ENCODE measurements around the gene NFATC2IP.

NFATC2IP gene

GRCh38 chr16:28998837-28999236, 48.1 kb downstream of the NFATC2IP start:
- no peak for DNase-seq (ENCODE audit: low spot score)

GRCh38 chr16:28999577-28999976, 48.8 kb downstream of the NFATC2IP start:
- no peak for DNase-seq (ENCODE audit: low spot score)

DNA sequence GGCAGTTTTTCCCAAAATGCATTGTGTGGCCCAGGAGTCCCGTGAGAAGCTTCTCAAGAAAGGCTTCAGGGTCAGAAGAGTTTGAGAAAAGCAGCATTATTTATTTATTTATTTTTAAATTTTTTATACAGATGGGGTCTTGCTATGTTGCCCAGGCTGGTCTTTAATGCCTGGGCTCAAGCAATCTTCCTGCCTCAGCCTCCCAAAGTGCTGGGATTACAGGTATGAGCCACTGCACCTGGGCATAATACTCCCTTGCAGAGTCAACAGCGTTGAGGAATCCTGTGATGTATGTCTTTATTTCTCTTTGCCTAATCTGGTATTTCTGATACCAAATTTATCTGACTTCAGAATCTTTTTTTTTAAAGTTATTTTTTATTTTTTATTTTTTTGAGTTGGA, 49.3 kb downstream of the NFATC2IP start:
- no peak for DNase-seq (ENCODE audit: low spot score)

DNA sequence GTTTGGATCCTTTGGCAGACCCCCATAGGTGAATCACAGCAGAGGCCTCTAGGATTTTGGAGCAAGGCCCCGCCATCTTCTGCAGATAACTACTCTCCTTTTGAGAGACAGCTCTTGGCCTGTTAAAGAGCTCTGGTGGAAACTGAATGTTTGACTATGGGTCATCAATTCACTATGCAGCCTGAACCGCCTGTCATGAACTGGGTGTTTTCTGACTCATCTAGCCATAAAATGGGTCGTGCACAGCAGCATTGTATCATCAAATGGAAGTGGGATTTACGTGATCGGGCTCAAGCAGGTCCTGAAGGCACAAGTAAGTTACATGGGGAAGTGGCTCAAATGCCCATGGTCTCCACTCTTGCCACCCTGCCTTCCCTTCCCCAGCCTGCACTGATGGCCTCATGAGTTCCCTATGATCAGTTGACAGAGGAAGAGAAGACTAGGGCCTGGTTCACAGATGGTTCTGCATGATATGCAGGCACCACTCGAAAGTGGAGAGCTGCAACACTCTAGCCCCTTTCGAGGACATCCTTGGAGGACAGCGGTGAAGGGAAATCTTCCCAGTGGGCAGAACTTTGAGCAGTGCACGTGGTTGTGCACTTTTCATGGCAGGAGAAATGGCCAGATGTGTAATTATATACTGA, 53.9 kb downstream of the NFATC2IP start:
- peak; percentile 35 for DNase-seq (ENCODE audit: low spot score)

GRCh38 chr16:29007730-29008593, 57.2 kb downstream of the NFATC2IP start:
- peak; percentile 60 for DNase-seq (ENCODE audit: low spot score)

DNA sequence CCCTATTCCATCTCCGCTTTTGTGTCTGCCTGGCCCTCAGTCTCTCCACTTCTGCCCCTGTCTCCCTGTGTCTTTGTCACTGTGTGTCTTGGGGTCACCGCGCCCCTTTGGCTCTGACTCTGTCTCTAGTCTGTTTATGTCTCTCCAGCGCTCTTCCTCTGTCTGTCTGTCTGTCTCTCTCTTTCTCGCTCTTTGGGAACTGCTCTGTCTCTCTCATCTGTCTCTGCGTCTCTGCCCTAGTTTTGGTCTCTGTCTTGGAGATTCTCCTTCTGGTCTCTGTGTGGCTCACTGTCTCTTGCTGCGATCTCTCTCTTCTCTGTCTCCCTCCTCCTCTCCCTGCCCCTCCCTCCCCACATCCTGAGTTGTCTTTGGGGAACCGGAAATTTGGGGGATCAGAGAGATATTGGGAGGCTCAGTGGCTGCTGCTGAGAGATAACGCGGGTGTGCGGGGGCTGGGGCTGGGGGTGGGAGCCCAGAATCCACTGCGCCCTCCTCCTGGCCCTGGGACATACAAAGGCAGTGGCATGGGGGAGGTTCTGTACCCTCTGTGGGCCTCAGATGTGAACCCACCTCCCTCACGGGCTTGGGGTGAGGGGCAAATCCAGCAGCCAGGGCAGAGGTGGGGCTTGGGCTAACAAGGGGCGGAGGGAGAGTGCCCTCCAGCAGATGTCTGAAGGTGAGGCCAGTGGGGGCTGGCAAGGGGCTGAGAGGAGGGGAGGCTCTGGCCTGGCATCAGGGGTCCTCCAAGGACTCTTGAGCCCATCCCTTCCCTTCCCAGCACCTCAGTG, 58.5 kb downstream of the NFATC2IP start:
- no peak for DNase-seq (ENCODE audit: low spot score)

DNA sequence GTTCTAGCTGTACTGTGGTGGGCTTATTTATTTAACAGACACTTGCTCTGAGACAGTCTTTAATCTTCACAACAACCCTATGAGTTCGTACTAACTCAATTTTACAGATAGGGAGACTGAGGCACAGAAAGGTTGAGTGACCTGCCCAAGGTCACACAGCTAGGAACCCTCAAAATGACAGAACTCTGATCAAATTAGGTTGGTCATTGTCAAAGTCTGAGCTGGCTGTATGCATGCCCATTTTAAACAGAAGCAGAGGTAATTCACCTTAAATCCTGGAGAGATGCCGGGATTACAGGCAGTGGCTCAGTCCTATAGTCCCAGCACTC, 59.1 kb downstream of the NFATC2IP start:
- DNase-seq (ENCODE audit: low spot score): no peak

DNA sequence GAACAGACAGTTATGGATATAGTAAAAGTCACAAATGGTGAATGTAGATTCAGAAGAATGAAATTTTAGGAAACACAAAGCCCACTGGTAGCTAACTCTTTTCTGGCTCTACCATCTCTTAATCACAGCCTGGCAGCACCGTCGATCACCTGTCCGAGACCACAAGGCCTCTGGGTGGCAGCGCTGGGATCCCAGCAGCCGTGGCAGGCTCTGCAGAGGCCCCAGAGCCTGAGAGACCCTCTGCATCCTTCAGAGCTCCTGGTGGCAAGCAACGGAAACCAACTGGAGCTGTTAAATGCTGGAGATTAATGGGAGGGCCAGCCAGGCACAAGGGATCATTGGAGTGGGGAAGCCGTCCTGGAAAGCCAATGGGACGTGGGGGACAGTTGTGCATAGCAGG, 60.4 kb downstream of the NFATC2IP start:
- DNase-seq (ENCODE audit: low spot score): no peak

DNA sequence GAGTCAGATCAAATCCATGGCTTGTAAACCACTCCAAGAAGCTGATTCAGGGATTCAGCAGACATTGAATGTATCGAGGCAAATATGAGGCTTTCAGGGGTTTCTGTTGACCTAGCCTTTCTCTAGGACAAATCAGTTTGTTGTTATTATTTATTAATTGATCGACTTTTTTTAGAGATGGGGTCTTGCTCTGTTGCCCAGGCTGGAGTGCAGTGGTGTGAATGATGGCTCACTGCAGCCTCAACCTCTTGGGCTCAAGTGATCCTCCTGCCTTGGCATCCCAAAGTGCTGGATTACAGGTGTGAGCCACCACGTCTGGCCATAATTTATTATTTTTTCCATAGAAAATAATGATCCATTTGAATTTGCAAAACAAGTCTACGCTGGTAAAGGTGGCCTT, 61.1 kb downstream of the NFATC2IP start:
- no peak for DNase-seq (ENCODE audit: low spot score)

- no peak for DNase-seq (ENCODE audit: low spot score)
These were observed 62.3 kb downstream of the NFATC2IP start for GRCh38 chr16:29012913-29013553.

DNA sequence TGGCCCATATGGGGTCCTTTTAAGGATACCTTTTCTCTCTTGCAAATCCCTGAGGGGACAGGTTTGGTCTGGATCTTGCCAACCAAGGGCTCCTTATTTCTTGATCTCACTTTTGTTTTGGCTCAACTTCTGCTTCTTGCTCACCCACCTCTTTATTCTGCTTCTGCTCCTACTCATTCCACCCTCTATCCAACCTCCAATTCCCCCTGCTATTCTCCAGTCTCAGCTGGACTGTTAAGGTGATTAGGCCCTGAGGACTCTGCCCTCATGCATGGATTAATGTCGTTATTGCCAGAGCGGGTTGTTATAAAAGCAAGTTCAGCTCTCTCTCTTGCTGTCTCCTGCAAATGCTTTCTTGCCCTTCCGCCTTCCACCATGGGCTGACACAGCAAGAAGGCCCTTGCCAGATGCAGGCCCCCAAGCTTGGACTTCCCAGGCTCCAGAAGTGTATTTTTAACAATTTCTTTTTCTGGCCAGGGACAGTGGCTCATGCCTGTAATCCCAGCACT, 63.9 kb downstream of the NFATC2IP start:
- DNase-seq (ENCODE audit: low spot score): no peak

All from kidney tubule cell (primary cell).